SK-N-DZ (cell line): ENCODE data around the gene MOBP.

Source experiments
- DNase-seq: peaks from one replicate; pipeline ENCODE4 v3.0.0-alpha.2; 2015; ENCODE audit warnings: low spot score

The MOBP gene

DNA sequence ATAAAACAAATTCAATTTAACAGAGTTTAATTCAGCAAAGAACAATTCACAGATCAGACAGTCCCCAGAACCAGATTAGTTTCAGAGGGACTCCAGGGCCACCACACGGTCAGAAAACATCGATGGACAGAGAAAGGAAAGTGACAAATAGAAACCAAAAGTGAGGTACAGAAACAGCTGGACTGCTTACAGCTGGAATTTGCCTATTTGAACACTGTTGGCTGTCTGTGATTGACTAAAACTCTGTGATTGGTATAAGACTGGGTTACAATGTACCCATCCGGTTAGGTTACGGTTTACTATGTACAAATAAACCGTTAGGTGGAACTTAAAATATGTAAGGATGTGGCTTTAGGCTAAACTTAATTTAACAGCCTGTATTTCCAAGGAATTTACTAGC, 30.3 kb downstream of the MOBP start:
- DNase-seq: no peak

DNA sequence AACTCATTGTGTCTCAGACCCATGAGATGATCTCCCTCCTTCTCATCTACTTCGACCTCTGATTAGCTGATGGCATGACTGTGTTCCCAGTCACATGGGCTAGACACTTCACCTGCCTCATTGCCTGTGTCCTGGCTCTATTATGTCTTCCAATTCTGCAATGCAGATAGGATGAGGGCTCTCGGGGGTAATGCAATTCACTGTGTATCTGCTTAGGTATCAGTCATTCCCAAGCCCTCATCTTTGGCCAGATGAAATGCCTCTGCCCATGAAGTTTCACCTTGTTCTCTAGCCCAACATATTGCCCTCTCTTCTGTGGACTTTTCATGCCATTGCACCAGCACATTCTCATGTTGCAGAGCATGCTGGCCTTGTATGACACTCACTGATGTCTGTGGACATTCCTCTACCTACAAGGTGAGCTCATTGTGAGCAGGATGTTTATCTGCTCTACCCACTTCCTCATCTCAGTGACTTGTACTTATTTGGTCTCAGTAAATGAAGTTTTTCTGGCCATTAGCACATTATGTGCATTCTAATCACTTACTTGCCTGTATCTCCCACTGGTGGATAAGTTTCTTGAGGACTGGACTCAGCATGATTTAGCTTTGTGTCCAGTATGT, 32.3 kb downstream of the MOBP start:
- no peak for DNase-seq

DNA sequence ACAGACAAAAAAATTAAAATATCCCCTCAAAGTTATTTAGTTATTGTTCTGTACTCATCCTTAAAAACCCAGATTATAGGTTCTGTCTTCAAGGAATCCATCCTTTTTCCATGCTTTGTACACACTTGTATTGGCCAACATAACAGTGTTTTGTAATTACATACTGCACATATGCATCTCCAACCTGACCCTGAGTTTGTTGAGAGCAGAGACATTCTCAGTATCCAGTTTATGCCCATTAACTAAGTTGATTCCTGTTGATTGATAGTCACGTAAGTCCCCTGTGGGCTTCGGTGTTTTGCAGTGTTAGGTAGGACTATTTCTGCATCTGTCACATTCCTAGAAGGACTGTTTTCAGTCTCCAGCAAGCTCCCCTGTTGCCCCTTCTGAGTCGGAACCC, 33.6 kb downstream of the MOBP start:
- DNase-seq: no peak

DNA sequence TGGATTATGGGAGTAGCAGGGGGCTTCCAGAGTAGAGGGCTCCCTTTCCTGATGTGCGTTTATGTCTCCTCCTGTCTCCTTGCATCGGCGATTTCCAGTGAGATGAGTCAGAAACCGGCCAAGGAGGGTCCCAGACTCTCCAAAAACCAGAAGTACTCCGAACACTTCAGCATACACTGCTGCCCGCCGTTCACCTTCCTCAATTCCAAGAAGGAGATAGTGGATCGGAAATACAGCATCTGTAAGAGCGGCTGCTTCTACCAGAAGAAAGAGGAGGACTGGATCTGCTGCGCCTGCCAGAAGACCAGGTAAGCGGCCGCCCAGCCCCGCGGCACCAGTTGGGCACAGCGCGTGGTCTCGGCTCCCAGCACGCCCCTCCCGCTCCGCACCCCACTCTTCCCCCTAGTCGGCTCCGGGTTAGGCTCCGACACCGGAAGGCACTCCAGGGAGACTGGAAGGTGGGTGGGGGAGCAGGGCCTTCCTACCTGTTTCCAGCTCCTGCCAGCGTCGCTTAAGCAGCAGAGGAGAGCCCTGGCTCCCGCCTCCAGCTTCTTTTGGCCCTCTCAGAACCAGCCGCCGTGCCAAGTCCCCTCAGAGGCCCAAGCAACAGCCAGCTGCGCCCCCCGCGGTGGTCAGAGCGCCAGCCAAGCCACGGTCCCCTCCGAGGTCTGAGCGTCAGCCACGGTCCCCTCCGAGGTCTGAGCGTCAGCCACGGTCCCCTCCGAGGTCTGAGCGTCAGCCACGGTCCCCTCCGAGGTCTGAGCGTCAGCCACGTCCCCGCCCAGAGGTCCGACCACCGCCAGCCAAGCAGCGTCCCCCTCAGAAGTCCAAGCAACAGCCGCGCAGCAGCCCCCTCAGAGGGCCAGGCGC, 34.7 kb downstream of the MOBP start:
- DNase-seq: no peak

DNA sequence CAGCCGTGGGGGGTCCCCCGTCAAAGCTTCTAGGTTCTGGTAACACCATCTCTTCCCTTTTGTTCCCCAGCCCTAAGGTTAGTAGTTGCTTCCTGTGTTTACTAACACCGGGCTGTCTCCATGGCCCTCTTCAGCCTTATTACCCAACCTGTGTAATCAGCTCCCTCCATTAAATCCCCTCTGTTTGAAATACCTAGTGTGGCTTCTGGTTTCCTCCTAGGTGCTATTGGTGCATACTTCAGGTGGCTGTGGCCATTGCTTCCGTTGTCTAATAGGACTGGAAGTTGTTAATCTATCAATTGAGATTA, 35.3 kb downstream of the MOBP start:
- DNase-seq: no peak

DNA sequence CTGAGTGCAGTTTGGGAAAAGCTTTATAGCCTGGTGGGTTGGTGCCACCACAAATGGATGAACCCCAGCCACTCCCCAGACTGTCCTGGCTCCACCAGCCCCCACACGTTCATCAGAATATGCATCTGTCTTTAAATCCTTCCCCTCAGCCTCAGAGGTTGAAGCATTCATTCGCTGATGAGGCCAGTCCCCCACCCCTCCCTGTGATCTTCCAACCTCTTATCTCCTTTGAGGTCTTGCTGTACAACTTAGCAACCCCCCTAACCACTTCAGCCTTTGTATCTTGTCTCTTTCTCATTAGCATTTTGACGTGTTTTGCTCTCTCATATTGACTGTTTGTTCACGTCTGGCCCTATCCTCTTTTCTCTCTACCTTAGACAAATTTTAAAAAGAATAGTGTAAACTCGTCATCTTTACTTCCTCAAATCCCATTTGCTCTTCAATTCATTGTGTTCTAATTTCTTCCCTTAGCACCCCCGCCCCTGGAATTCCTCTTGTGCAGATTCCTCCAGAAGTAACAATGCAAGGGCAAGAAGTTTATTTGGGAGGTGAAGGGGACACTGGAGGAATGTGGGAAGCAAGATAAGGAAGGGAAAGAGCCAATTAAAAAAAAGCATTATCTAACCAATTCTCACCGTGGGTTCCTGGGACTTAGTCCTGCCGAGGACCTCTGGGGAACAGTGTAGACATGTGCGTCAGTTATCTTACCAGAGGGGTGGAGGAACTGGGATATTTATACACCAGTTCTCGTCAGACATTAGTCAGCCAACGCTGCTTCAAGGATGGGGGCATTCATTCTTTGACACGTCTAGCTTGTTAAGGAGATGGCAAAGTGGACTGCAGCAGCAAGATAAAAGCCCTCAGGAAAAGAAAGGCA, 38.6 kb downstream of the MOBP start:
- no peak for DNase-seq

DNA sequence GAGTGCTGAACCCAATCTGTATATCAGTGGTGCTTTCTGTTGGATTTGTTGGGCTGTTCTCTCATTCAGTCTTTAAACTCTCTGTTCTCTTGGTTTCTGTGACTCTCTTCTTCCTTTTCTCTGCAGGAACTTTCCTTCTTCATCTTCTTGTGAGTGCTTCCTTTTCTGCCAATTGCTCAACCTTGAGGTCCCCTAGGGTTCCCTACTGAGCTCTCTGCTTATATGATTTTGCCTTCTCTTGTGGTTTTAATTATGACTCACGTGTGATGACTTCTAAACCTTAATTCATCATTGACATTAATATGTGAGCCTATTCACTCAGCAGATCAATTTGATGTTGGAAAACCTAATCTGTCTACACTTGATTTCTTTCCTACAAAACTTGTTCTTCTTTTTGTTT, 39.4 kb downstream of the MOBP start:
- no peak for DNase-seq

DNA sequence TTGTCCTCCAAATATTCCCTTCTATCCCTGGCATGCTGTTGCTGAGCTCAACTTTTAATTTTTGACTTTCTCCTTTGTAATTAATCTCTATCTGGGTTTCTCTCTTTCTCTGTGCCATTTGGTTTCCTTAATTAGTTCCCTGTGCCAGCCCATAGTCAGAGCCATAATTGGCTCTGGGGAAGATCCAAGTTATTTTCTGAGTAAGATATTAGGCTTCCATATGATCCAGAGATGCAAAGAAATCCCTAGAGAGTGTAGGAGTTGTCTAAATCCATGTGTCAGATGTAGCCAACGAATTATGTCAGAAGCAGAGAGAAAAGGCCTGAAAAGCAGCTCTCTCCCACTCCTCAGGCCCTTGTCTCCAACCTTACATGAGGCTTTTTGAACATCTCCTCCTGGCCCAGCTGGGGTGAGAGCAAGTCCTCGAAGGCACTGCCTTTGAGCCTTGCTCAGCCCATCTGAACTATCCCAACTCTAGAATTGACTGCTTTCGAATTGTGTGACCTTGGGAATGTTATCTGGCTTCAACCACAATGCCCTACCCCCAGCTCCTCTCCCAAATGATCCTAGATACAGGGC, 46.4 kb downstream of the MOBP start:
- no peak for DNase-seq

DNA sequence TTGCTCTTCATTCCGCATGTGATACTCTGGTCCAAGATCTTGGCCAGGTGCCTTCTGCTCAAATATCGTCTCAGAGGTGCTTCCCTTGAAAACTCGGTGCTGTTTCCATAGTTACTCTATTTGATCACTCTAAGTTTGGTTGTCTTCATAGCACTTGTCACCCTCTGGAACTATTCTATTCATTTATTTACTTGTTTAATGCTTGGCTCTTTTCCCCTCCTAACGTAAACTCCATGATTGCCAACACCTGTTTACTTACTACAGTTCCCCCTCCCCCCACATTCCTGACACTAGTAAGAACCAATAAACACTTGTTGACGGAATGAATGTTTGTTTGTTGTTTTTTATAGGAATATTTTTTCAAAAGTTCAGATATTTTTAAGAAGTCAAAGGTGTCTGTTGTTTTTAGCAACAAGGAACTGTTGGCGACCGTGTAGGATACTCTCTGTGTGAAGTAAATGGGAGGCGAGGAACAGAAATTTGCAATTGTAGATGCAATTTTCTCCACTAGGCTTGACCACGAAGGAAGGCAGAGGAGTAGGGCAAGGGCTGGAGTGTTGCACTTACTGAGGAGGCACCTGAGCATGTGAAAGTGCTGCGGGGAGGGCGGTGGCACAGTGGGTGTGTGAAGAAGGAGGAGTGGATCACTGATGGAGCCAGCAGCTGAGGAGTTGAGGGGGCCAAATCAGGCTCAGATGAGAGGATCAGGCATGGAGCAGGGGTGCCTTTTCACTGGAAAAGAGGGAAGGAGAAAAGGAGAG, 48.4 kb downstream of the MOBP start:
- no peak for DNase-seq

DNA sequence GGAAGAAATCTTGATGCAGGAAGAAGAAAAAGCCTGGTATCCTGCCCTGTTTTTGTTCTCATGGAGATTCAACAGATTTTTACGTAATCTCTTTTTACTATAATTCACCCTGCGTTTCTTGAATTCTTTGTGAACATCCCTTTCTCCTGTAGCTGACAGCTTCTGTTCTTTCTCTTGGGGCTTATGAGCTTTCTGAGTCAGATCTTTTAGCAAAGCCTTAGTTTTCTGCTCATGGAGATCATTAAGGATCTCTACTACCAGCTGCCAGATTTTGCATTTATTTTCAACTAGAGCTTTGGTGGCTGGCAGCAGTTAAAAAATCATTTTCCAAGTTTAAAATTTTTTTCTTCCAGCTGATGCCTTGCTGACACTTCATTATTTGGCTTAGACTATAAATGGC, 51.6 kb downstream of the MOBP start:
- no peak for DNase-seq

DNA sequence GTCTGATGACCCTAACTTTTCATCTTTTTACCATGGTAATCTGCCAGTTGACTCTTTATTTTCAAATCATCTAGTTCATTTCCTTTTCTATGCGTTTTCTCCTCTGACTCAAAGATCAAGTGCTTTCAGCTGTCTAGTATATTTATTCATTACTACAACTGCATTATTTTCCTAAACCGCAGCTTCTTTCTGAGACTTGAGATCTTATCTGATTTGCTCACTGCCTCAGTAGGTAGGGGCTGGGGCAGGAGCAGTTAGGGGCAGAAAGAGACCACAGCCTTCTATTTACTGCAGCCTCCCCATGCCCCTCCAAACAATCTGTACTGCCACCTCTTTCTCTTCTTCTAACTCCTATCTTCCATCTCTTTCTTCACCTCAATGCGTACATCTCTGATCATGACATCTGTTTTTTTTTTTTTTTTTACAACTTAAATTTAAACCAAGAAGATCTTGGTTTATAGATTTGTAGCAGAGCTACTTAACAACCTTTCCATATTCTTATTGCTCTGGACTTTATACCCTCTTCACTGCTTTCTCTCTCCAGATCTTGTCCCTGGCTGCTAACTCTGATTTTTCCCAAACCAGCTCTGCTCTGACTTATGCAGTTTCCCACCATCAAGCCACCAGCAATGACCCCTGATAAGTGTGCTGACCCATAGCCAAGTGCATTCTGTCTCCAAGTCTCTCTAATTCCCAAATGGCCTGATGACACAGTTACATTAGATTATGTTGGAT, 52.2 kb downstream of the MOBP start:
- DNase-seq: no peak

DNA sequence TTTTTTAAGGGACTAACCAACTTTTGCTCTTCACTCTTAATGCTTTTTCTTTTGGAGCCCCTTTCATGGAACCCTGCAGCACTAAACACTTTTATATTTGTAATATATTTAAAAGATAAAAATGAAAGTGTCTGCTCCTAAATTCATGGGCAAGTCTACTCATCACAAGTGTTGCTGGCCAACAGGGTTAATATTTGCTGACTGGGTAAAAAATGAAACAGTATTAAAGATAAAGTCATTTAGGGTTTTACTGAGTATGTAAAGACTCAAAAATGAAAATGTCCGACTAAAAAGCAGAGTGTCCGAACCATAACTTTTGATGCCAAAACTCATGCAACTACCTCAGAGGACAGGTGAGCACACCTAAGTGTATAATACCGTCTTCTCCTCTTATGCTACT, 54.0 kb downstream of the MOBP start:
- no peak for DNase-seq

DNA sequence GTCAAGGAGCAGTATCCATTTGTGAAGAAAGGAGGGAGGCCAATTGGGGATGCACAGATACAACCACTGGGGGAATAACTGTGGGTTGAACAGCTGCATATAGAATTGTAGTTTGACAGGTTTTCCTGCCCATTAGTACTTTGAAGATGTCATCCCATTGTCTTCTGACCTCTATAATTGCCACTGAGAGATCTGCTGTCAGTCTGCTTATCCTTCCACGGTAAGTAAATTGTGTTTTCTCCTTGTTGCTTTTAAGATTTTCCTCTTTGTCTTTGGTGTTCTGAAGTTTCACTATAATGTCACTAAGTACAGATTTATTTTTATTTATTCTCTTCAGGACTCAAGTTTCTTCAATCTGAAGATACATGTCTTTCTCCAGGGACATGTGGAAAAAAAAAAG, 56.6 kb downstream of the MOBP start:
- no peak for DNase-seq

DNA sequence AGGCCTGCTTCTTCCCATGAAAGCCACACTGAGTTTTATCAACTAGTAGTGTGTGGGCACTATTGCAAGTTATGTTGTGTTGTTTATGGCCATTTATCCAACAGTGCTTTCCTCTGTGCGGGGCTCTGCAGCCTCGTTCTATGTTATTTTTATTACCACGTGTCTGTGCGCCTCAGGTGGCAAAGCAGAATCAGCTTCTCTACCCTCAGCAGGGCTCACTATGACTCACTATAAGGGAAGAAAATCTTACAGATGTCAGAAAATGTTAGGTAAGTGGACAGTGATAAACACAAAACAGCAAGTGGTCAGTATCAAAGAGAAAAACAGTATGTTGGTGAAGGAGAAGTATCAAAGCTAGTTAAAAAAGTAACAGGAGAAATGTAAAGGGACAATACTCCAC, 61.4 kb downstream of the MOBP start:
- DNase-seq: no peak

DNA sequence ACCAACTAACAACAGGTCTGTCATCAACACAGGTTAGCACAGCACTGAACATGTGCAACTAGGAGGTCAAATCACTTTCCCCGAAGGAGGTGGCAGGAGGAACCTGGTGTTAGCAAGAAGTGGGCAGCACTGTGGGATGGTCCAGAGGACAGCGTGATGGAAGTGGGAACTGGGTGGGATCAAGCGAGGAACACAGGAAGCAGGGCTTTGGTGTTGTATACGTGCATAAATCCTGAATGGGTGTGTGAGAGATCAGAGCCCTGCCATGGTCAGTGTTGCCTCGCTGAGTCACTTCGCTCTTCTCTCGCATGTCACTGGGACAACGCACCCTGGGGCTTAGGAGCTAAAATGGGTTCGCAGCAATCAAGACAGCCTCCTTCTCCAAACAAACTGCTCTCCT, 62.1 kb downstream of the MOBP start:
- no peak for DNase-seq

DNA sequence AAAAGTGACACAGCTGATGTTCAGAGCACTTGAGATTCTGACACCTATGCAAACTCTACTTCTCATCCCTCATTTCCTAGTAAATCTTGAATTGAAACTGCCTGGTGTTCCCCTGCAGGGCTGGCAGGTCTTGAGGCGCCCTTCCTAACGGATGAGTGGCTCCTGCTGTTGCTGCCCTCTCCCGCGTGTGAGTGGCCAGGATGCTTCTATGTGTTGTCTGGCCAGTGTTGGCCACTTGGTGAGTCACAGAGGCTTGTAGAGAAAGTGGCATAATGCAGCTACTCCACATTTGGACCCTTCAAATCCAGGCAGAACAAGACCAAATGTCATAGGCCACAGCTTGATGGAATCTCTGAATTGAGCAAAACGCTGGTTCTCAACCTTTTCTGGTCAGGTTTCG, 63.6 kb downstream of the MOBP start:
- no peak for DNase-seq

DNA sequence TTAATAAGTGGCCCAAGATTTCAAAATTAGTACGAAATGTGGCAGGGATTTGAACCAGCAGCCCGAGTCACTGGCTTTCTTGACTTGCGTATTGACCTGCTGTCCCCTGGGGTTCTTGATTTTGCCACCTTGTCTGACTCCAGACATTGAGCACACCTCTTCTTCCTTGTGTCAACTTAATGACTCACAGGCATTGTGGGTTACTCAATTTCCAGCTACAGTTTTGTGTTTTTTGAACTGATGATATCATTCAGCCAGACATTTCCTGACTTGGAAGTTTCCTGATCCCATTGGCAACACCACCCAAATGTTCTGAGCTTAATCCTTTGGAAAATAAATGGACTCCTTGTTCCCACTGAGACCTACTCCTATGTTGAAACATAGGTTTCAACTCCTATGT, 64.2 kb downstream of the MOBP start:
- no peak for DNase-seq

DNA sequence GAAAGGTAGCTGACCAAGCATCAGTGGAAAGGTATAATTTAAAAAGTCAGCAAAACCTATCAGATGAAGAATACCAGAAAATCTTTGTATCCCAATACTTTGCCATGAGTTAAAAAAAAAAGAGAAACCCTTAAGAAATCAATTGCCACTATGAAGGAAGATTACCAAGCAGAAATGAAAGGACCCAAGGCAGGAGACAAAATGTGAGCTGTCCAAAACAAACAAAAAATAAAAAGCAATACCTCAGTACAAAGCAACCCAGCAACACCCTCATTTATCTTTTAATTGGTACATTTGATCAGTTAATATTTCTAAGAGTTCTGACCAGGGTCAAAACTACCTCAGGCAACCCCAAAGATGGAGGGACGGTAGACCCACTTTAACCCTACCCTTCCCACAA, 65.3 kb downstream of the MOBP start:
- DNase-seq: no peak

DNA sequence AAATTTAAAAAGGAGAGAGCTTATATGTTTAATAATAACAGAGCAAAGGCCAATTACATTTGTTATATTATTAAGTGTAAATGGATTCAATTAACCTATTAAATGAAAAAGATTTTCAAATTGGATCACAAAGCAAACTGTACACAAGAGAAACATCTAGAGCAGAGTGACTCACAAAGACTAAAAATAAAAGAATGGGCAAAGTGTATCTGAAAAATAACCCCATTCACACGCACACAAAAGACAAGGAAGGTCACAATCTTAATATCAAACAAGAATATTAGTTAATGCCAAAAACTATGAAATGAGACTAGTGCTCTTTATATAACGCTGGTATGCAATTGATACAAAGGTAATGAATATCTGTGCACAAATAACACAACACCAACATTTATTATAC, 65.7 kb downstream of the MOBP start:
- no peak for DNase-seq

DNA sequence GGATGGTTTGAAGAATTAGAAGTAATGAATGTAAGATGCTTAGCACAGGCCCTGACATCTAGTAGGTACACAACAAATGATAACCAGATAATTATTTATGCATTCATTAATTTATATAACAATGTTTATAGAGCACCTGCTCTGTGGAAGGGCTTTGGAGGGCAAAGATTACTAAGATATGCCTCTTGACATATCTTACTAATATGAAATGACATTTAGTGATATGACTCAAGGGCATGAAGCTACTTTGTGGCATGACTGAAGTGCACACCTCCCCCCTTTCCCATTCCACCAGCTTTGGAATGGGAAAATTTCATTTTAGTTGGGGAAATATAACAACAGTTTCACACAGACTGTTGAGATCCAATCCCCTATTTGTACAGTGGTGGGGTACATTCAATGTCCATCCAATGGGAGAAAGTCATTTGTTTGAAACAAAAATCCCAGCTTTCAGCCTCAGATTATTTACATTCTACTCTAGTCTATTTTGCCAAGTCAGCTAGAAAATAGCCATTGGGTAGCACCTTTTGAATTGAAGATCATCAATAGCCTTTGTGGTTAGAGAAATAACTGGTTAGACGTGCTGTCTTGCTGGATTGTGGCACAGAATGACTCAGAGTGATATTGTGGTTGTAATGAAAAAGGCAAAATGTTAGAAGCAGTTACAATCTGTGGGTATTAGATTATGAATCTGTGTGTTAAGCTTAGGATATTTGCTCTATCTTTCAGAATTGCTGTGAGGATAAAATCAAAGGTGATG, 72.9 kb downstream of the MOBP start:
- DNase-seq: no peak
